H1 (cell line): ENCODE results near the gene SLC3A2. TPM values are rescaled to one million over a fixed set of nuclear protein-coding genes. Genes with fewer than 3 reads are reported as not detected.

Experiments
- CTCF ChIA-PET: fragments of 300-600 bp; sonication (Branson Sonifier 250); formaldehyde crosslinking; loops from one replicate; lab custom pipeline; 2021; ENCODE audit not compliant: partially characterized antibody; lab: Charles Lee
- POLR2A ChIA-PET: fragments of 300-600 bp; sonication (Branson Sonifier 250); formaldehyde crosslinking; loops from one replicate; lab custom pipeline; 2021; ENCODE audit warnings: inconsistent platforms; ENCODE audit not compliant: partially characterized antibody; lab: Charles Lee
- DNase-seq, 2 experiments: peaks; one replicate each; pipeline versions ENCODE4 v3.0.0 to v3.0.0-alpha.2; 2010 to 2022; ENCODE audit warnings: low spot score in 2 of 2, low read depth in 1 of 2, mixed read lengths in 1 of 2
- FAIRE-seq: peaks from 2 replicates; lab custom pipeline; 2011; peaks lifted over from hg19 to GRCh38; lab: Jason Lieb, UNC
- H2AFZ ChIP-seq: 2 replicates; pipeline ENCODE4 v1.8.1; 2012; ENCODE audit warnings: low read length, inconsistent platforms
- H2AK5ac ChIP-seq: 2 replicates; pipeline ENCODE4 v1.6.1; 2013; ENCODE audit warnings: low read depth, low read length
- H2BK120ac ChIP-seq: replicated peaks from 2 replicates; pipeline ENCODE3; 2013; ENCODE audit warnings: low read depth, low read length, inconsistent platforms
- H2BK12ac ChIP-seq: 2 replicates; pipeline ENCODE4 v1.6.1; 2013; ENCODE audit warnings: low read depth, low read length
- H2BK15ac ChIP-seq: 2 replicates; pipeline ENCODE4 v1.6.1; 2013; ENCODE audit warnings: low read length
- H2BK20ac ChIP-seq: 2 replicates; pipeline ENCODE4 v1.6.1; 2013; ENCODE audit warnings: low read length
- H2BK5ac ChIP-seq: 2 replicates; pipeline ENCODE4 v1.6.1; 2013; ENCODE audit warnings: low read depth, low read length
- H3K14ac ChIP-seq: 2 replicates; pipeline ENCODE4 v1.6.1; 2013; ENCODE audit warnings: inconsistent platforms; ENCODE audit not compliant: insufficient read length
- H3K18ac ChIP-seq: 2 replicates; pipeline ENCODE4 v1.6.1; 2013; ENCODE audit warnings: low read length; ENCODE audit errors: extremely low read depth
- H3K23ac ChIP-seq: 2 replicates; pipeline ENCODE4 v1.6.1; 2013; ENCODE audit warnings: inconsistent platforms; ENCODE audit not compliant: insufficient read length
- H3K23me2 ChIP-seq: 2 replicates; pipeline ENCODE4 v1.6.1; 2013; ENCODE audit warnings: low read depth, low read length
- H3K27ac ChIP-seq: 2 replicates; pipeline ENCODE4 v1.6.1; 2011; ENCODE audit warnings: low read depth, low read length, inconsistent platforms
- H3K27me3 ChIP-seq, 4 experiments: replicated peaks in 1 of 4; 1 replicate in 1 of 4; 2 replicates in 3 of 4; pipeline versions ENCODE4 v1.6.1 to v1.8.1; 2011 to 2013; ENCODE audit warnings: low read length in 3 of 4, mild to moderate bottlenecking in 3 of 4, inconsistent platforms in 2 of 4, mixed read lengths in 2 of 4, moderate library complexity in 1 of 4; ENCODE audit not compliant: control insufficient read depth in 3 of 4, insufficient read depth in 3 of 4; ENCODE audit errors: extremely low read depth in 1 of 4
- H3K36me3 ChIP-seq, 4 experiments: 2 replicates each; pipeline versions ENCODE4 v1.6.1 to v1.8.1; 2011 to 2013; ENCODE audit warnings: mild to moderate bottlenecking in 4 of 4, low read length in 3 of 4, moderate library complexity in 2 of 4, control low read depth in 1 of 4, inconsistent platforms in 1 of 4; ENCODE audit not compliant: insufficient read depth in 4 of 4, control insufficient read depth in 2 of 4
- H3K4ac ChIP-seq: replicated peaks from 2 replicates; pipeline ENCODE3; 2013; ENCODE audit warnings: low read length, low read depth, mixed read lengths, inconsistent platforms; ENCODE audit not compliant: insufficient read length
- H3K4me1 ChIP-seq, 4 experiments: replicated peaks in 1 of 4; 1 replicate in 1 of 4; 2 replicates in 3 of 4; pipeline versions ENCODE4 v1.6.1 to v1.8.1; 2011 to 2013; ENCODE audit warnings: low read length in 3 of 4, inconsistent platforms in 2 of 4, mixed read lengths in 1 of 4; ENCODE audit not compliant: insufficient read depth in 4 of 4, control insufficient read depth in 3 of 4
- H3K4me2 ChIP-seq, 2 experiments: 2 replicates each; pipeline versions ENCODE4 v1.6.1 to v1.8.1; 2011 to 2013; ENCODE audit warnings: low read depth in 2 of 2, low read length in 2 of 2, control low read depth in 1 of 2, inconsistent platforms in 1 of 2, mild to moderate bottlenecking in 1 of 2; ENCODE audit not compliant: insufficient read depth in 1 of 2
- H3K4me3 ChIP-seq, 4 experiments: fragments of 200-600, 300-600 bp in 1 of 4; sonication (generic), shearing (Covaris generic), sonication (Bioruptor Twin) in 1 of 4; 2 replicates each; pipeline versions ENCODE4 v1.5.1 to v1.8.1; 2011 to 2016; ENCODE audit warnings: low read length in 4 of 4, low read depth in 3 of 4, control low read depth in 2 of 4, inconsistent platforms in 2 of 4, mild to moderate bottlenecking in 2 of 4, mixed read lengths in 1 of 4, moderate library complexity in 1 of 4; ENCODE audit not compliant: insufficient read depth in 2 of 4; ENCODE audit errors: extremely low read depth in 1 of 4
- H3K56ac ChIP-seq: replicated peaks from 2 replicates; pipeline ENCODE3; 2013; ENCODE audit warnings: low read depth, mild to moderate bottlenecking, mixed read lengths, low read length, inconsistent platforms; ENCODE audit not compliant: insufficient read length
- H3K79me1 ChIP-seq: 2 replicates; pipeline ENCODE4 v1.6.1; 2013; ENCODE audit warnings: low read depth, low read length, control low read depth
- H3K79me2 ChIP-seq, 2 experiments: 2 replicates each; pipeline versions ENCODE4 v1.6.1 to v1.8.1; 2012 to 2013; ENCODE audit warnings: low read length in 2 of 2, mild to moderate bottlenecking in 2 of 2, inconsistent platforms in 1 of 2; ENCODE audit not compliant: insufficient read depth in 2 of 2, control insufficient read depth in 1 of 2
- H3K9ac ChIP-seq, 4 experiments: replicated peaks in 1 of 4; 1 replicate in 1 of 4; 2 replicates in 3 of 4; pipeline versions ENCODE4 v1.6.1 to v1.8.1; 2011 to 2013; ENCODE audit warnings: low read depth in 3 of 4, low read length in 3 of 4, control low read depth in 2 of 4, mild to moderate bottlenecking in 2 of 4, moderate library complexity in 2 of 4, inconsistent platforms in 1 of 4; ENCODE audit errors: extremely low read depth in 1 of 4
- H3K9me3 ChIP-seq, 2 experiments: 2 replicates each; pipeline versions ENCODE4 v1.6.1 to v1.8.1; 2012 to 2013; ENCODE audit warnings: mild to moderate bottlenecking in 2 of 2, moderate library complexity in 2 of 2, control low read depth in 1 of 2, inconsistent platforms in 1 of 2, low read depth in 1 of 2, low read length in 1 of 2, mixed read lengths in 1 of 2; ENCODE audit not compliant: insufficient read depth in 2 of 2
- H4K20me1 ChIP-seq, 2 experiments: replicated peaks in 1 of 2; 2 replicates each; pipeline versions ENCODE3 to v1.8.1; 2011 to 2013; ENCODE audit warnings: inconsistent platforms in 2 of 2, low read length in 2 of 2, mild to moderate bottlenecking in 1 of 2; ENCODE audit not compliant: insufficient read depth in 2 of 2, control insufficient read depth in 1 of 2
- H4K5ac ChIP-seq: 2 replicates; pipeline ENCODE4 v1.6.1; 2013; ENCODE audit warnings: low read length, low read depth, mixed read lengths, inconsistent platforms; ENCODE audit not compliant: insufficient read length
- H4K8ac ChIP-seq: 2 replicates; pipeline ENCODE4 v1.8.0; 2013; ENCODE audit warnings: mild to moderate bottlenecking, moderate library complexity, low read length, inconsistent platforms; ENCODE audit not compliant: insufficient read depth; ENCODE audit errors: extremely low read depth
- H4K91ac ChIP-seq: replicated peaks from 2 replicates; pipeline ENCODE3; 2013; ENCODE audit warnings: low read length, mixed read lengths, inconsistent platforms; ENCODE audit not compliant: insufficient read length
- ATF2 ChIP-seq: IDR thresholded peaks from 2 replicates; pipeline ENCODE4 v1.6.1; 2012; ENCODE audit warnings: low read length, inconsistent platforms
- BCL11A ChIP-seq, 2 experiments: IDR thresholded peaks; one replicate each; pipeline ENCODE4 v1.6.1; 2011; ENCODE audit warnings: low read depth in 2 of 2, low read length in 2 of 2, mild to moderate bottlenecking in 2 of 2
- BRCA1 ChIP-seq: IDR thresholded peaks from 2 replicates; pipeline ENCODE4 v1.6.1; 2012; ENCODE audit warnings: low read depth, low read length, improper control_type of control experiment
- CEBPB ChIP-seq: IDR thresholded peaks from 2 replicates; pipeline ENCODE4 v1.6.1; 2012; ENCODE audit warnings: low read depth, low read length
- CHD2 ChIP-seq: IDR thresholded peaks from 2 replicates; pipeline ENCODE4 v1.6.1; 2012; ENCODE audit warnings: low read length, improper control_type of control experiment
- HDAC6 ChIP-seq: IDR thresholded peaks from one replicate; pipeline ENCODE4 v1.7.1; 2012; ENCODE audit warnings: low read depth, mild to moderate bottlenecking, inconsistent platforms, low read length, moderate library complexity
- NANOG ChIP-seq: IDR thresholded peaks from 2 replicates; pipeline ENCODE4 v1.6.1; 2011; ENCODE audit warnings: low read length, low read depth, mild to moderate bottlenecking, inconsistent platforms; ENCODE audit not compliant: insufficient read depth, poor library complexity, severe bottlenecking
- POLR2AphosphoS5 ChIP-seq: IDR thresholded peaks from 2 replicates; pipeline ENCODE4 v1.6.1; 2011; ENCODE audit warnings: low read depth, low read length
- RXRA ChIP-seq: IDR thresholded peaks from 2 replicates; pipeline ENCODE4 v1.6.1; 2011; ENCODE audit warnings: low read depth, mild to moderate bottlenecking, low read length, moderate library complexity; ENCODE audit not compliant: insufficient read depth
- SUZ12 ChIP-seq: fragments of 200-600 bp; sonication (generic); IDR thresholded peaks from 2 replicates; pipeline ENCODE4 v1.6.1; 2012; ENCODE audit warnings: mild to moderate bottlenecking, inconsistent platforms, low read length, moderate library complexity, mixed read lengths
- WGBS, 2 experiments: shearing (Covaris generic) in 1 of 2; methylation state at CpG; one replicate each; pipeline versions ENCODE4 v1.1.6 to v1.1.7; 2013 to 2015; ENCODE audit warnings: low lambda C conversion rate in 2 of 2, mixed read lengths in 2 of 2, inconsistent platforms in 1 of 2, low coverage in 1 of 2, missing lambda C conversion rate in 1 of 2; ENCODE audit not compliant: insufficient replicate concordance in 2 of 2, insufficient coverage in 1 of 2, insufficient read length in 1 of 2; ENCODE audit errors: extremely low coverage in 1 of 2, missing lambda C conversion rate in 1 of 2; 5-methylcytosine and 5-hydroxymethylcytosine counted together
- polyA plus RNA-seq, 7 experiments: library from polyadenylated mRNA; depleted of rRNA in 3 of 7; stranded (reverse) in 5 of 7; unstranded in 2 of 7; fragments of >200 nt in 5 of 7; fragments of 200-250 nt in 2 of 7; gene quantifications; 1 replicate in 5 of 7; 2 replicates in 1 of 7; 4 replicates in 1 of 7; pipeline versions ENCODE4 v1.2.1 to v1.2.3, GENCODE V29; 2011 to 2013; ENCODE audit warnings: missing spikeins in 2 of 7, mixed read lengths in 2 of 7
- total RNA-seq: library from RNA; stranded (reverse); fragmentation: NEBNext Ultra II Directional; extraction: Animal tissue kit (Norgen Biotek cat#: 25700); gene quantifications from 2 replicates; pipeline ENCODE4 v1.2.1, GENCODE V29; 2021

SLC3A2 gene
- total and polyA plus RNA-seq, 2 of the 8 experiments (the other 6 are each of a cell fraction or from before 2014, with no cell fraction given) = 410 to 435 TPM

GRCh38 chr11:62851807-62852522 lies 28.7 kb upstream of the SLC3A2 start:
- Histone ChIP-seq H3K4ac (no peak overlapping the region), H3K23me2 (peaks cover 10% of the 10 kb centered on the region; the same call in 1 of the 2 replicates), H4K5ac (no peak overlapping the region), H2AFZ (no peak overlapping the region), H3K18ac (no peak overlapping the region), H3K9ac (peak overlapping the region in 2 of 4 experiments; percentile 5 to 43; a peak in 3 of 7 replicates), H3K4me1 (peaks cover 2 to 6% (median 4%) of the 10 kb centered on the region in 4 experiments; a peak in 4 of 7 replicates), H3K79me2 (peaks cover 34 to 45% of the 10 kb centered on the region in 2 experiments), H2BK12ac (no peak overlapping the region), H2BK20ac (no peak overlapping the region), H3K4me2 (peak overlapping the region in 1 of 2 experiments; percentile 84; a peak in 2 of 4 replicates), H3K36me3 (peaks cover 32 to 40% (median 37%) of the 10 kb centered on the region in 4 experiments), H3K27ac (peak overlapping the region; percentile 17; the same call in 1 of the 2 replicates), H2BK120ac (no peak overlapping the region), H3K23ac (no peak overlapping the region), H4K91ac (no peak overlapping the region), H3K27me3 (no peaks in the 10 kb centered on the region), H3K9me3 (no peaks in the 10 kb centered on the region), H3K4me3 (peak overlapping the region in 2 of 4 experiments; percentile 9 to 94; a peak in 3 of 8 replicates), H3K14ac (no peak overlapping the region), H2BK5ac (no peak overlapping the region), H2AK5ac (no peak overlapping the region), H3K79me1 (peaks cover 5% of the 10 kb centered on the region; the same call in 1 of the 2 replicates), H4K8ac (no peak overlapping the region), H4K20me1 (peaks cover 4 to 28% of the 10 kb centered on the region in 2 experiments), H2BK15ac (no peak overlapping the region), H3K56ac (no peak overlapping the region)
- FAIRE-seq = no peak
- CTCF ChIA-PET = interaction anchor here (0.6 to 3.6 kb wide), 4 partner anchors 10 to 65 kb away, joined by 3 to 9 read pairs (median 3); partner anchors contain the start of gene TMEM179B
- POLR2A ChIA-PET = interaction anchor here (0.6 to 20.0 kb wide), 32 partner anchors 9 to 1941 kb away, joined by 3 to 2104 read pairs (median 5); partner anchors contain the start of genes BSCL2, C11orf98, CSKMT and GNG3
- no peak for DNase-seq
- 77% methylated on average over 3 of the region's 3 CpGs; no CpG with 5 or more reads in 1 of the 2 experiments for WGBS, 2 experiments
- TF ChIP-seq POLR2AphosphoS5 = peak; percentile 94
- TF ChIP-seq RXRA = no peak
- TF ChIP-seq SUZ12 = no peak
- no peak for TF ChIP-seq BRCA1
- no peak for TF ChIP-seq CEBPB
- no peak for TF ChIP-seq BCL11A (IDR thresholded peaks at IDR 0.05; ENCODE audit: low read depth in 2 of 2, low read length in 2 of 2)
- 0 out of 2 replicates have a peak, but pooled peaks have one; percentile 5 for TF ChIP-seq ATF2
- TF ChIP-seq CHD2 = no peak; the same call in 1 of the 2 replicates
- TF ChIP-seq NANOG = no peak
- TF ChIP-seq HDAC6 = no peak
